Erythroblast (primary cell): ENCODE data around the gene SMIM31.

Source experiments
- GATA1 ChIP-seq: IDR thresholded peaks from 2 replicates; pipeline ENCODE4 v1.6.1; 2011; ENCODE audit warnings: low read depth, mild to moderate bottlenecking, control low read depth, low read length, moderate library complexity
- POLR2A ChIP-seq: IDR thresholded peaks from 2 replicates; pipeline ENCODE4 v1.6.1; 2011; ENCODE audit warnings: mild to moderate bottlenecking, low read length

- no peak for TF ChIP-seq POLR2A
- no peak for TF ChIP-seq GATA1
Measured at GRCh38 chr4:164847016-164847415, 93.1 kb downstream of the SMIM31 start.
